Measurements from ENCODE around the gene ZNFX1. TPM values are rescaled to one million over a fixed set of nuclear protein-coding genes. Genes with fewer than 3 reads are reported as not detected.

Gene ZNFX1
- polyA plus RNA-seq, 4 donors: 9.9 to 13.4 (median 11.9) TPM

GRCh38 chr20:49272654-49273053 is 5.2 kb downstream of the ZNFX1 start:
- Histone ChIP-seq H3K36me3 (ENCODE audit: control insufficient read depth in 3 of 3, insufficient read depth in 2 of 3, low read depth in 1 of 3, low read length in 3 of 3) (peaks cover 13 to 42% (median 18%) of the 10 kb centered on the region in 3 donors), H3K4me1 (ENCODE audit: control insufficient read depth in 3 of 3, insufficient read depth in 2 of 3, low read depth in 1 of 3, low read length in 2 of 3) (peaks cover 3 to 26% (median 14%) of the 10 kb centered on the region in 3 donors), H3K4me3 (ENCODE audit: low read depth in 1 of 3, low read length in 3 of 3) (no peak overlapping the region), H3K27me3 (ENCODE audit: control insufficient read depth in 3 of 3, insufficient read depth in 3 of 3, low read length in 3 of 3) (no peaks in the 10 kb centered on the region), H3K9me3 (ENCODE audit: control insufficient read depth in 2 of 2, insufficient read depth in 1 of 2, low read depth in 1 of 2, low read length in 1 of 2) (peaks cover 0 to 5% of the 10 kb centered on the region in 2 donors), H3K27ac (ENCODE audit: low read depth in 1 of 3, low read length in 2 of 3) (peak overlapping the region in 1 of 3 donors; percentile 39)
- DNase-seq: peak; percentile 49 to 51
- WGBS, 3 donors: 9 to 41% (median 9%) methylated on average over 1 of the region's 1 CpG
- FAIRE-seq: no peak

- Histone ChIP-seq H3K4me1 (ENCODE audit: control insufficient read depth in 3 of 3, insufficient read depth in 2 of 3, low read depth in 1 of 3, low read length in 2 of 3) (peaks cover 3 to 13% (median 12%) of the 10 kb centered on the region in 3 donors), H3K27ac (ENCODE audit: low read depth in 1 of 3, low read length in 2 of 3) (no peak overlapping the region), H3K4me3 (ENCODE audit: low read depth in 1 of 3, low read length in 3 of 3) (no peak overlapping the region), H3K36me3 (ENCODE audit: control insufficient read depth in 3 of 3, insufficient read depth in 2 of 3, low read depth in 1 of 3, low read length in 3 of 3) (peaks cover 13 to 42% (median 18%) of the 10 kb centered on the region in 3 donors), H3K27me3 (ENCODE audit: control insufficient read depth in 3 of 3, insufficient read depth in 3 of 3, low read length in 3 of 3) (no peaks in the 10 kb centered on the region), H3K9me3 (ENCODE audit: control insufficient read depth in 2 of 2, insufficient read depth in 1 of 2, low read depth in 1 of 2, low read length in 1 of 2) (peaks cover 0 to 5% of the 10 kb centered on the region in 2 donors)
- FAIRE-seq (no peak), DNase-seq (no peak)
- 91 to 99% (median 95%) methylated on average over 5 of the region's 5 CpGs for WGBS, 3 donors
These were observed 7.1 kb downstream of the ZNFX1 start for GRCh38 chr20:49270736-49271135.

- FAIRE-seq (no peak), DNase-seq (no peak)
- H3K27ac ChIP-seq (ENCODE audit: low read depth in 1 of 3, low read length in 2 of 3): no peak overlapping the region
- peaks cover 5 to 8% (median 8%) of the 10 kb centered on the region in 3 donors for H3K4me1 ChIP-seq (ENCODE audit: control insufficient read depth in 3 of 3, insufficient read depth in 2 of 3, low read depth in 1 of 3, low read length in 2 of 3)
- peaks cover 0 to 5% of the 10 kb centered on the region in 2 donors for H3K9me3 ChIP-seq (ENCODE audit: control insufficient read depth in 2 of 2, insufficient read depth in 1 of 2, low read depth in 1 of 2, low read length in 1 of 2)
- no peak overlapping the region for H3K4me3 ChIP-seq (ENCODE audit: low read depth in 1 of 3, low read length in 3 of 3)
- 71 to 84% (median 79%) methylated on average over 7 of the region's 7 CpGs for WGBS, 3 donors
- peaks cover 11 to 38% (median 18%) of the 10 kb centered on the region in 3 donors for H3K36me3 ChIP-seq (ENCODE audit: control insufficient read depth in 3 of 3, insufficient read depth in 2 of 3, low read depth in 1 of 3, low read length in 3 of 3)
- H3K27me3 ChIP-seq (ENCODE audit: control insufficient read depth in 3 of 3, insufficient read depth in 3 of 3, low read length in 3 of 3): no peaks in the 10 kb centered on the region
These were observed 7.7 kb downstream of the ZNFX1 start for GRCh38 chr20:49270177-49270576.

- FAIRE-seq (no peak), DNase-seq (no peak)
- H3K4me1 ChIP-seq (ENCODE audit: control insufficient read depth in 3 of 3, insufficient read depth in 2 of 3, low read depth in 1 of 3, low read length in 2 of 3): peaks cover 6 to 7% (median 7%) of the 10 kb centered on the region in 3 donors
- no peaks in the 10 kb centered on the region for H3K27me3 ChIP-seq (ENCODE audit: control insufficient read depth in 3 of 3, insufficient read depth in 3 of 3, low read length in 3 of 3)
- H3K27ac ChIP-seq (ENCODE audit: low read depth in 1 of 3, low read length in 2 of 3): no peak overlapping the region
- peaks cover 0 to 5% of the 10 kb centered on the region in 2 donors for H3K9me3 ChIP-seq (ENCODE audit: control insufficient read depth in 2 of 2, insufficient read depth in 1 of 2, low read depth in 1 of 2, low read length in 1 of 2)
- WGBS, 3 donors: 97 to 100% (median 98%) methylated on average over 1 of the region's 1 CpG
- peaks cover 15 to 43% (median 31%) of the 10 kb centered on the region in 3 donors for H3K36me3 ChIP-seq (ENCODE audit: control insufficient read depth in 3 of 3, insufficient read depth in 2 of 3, low read depth in 1 of 3, low read length in 3 of 3)
- peak overlapping the region in 1 of 3 donors; percentile 11 for H3K4me3 ChIP-seq (ENCODE audit: low read depth in 1 of 3, low read length in 3 of 3)
These were observed 9.1 kb downstream of the ZNFX1 start for GRCh38 chr20:49268600-49269365.

- H3K27ac ChIP-seq (ENCODE audit: low read depth in 1 of 3, low read length in 2 of 3): no peak overlapping the region
- H3K36me3 ChIP-seq (ENCODE audit: control insufficient read depth in 3 of 3, insufficient read depth in 2 of 3, low read depth in 1 of 3, low read length in 3 of 3): peaks cover 22 to 40% (median 40%) of the 10 kb centered on the region in 3 donors
- no peak for DNase-seq
- H3K4me1 ChIP-seq (ENCODE audit: control insufficient read depth in 3 of 3, insufficient read depth in 2 of 3, low read depth in 1 of 3, low read length in 2 of 3): peaks cover 4 to 7% (median 6%) of the 10 kb centered on the region in 3 donors
- FAIRE-seq: no peak
- H3K27me3 ChIP-seq (ENCODE audit: control insufficient read depth in 3 of 3, insufficient read depth in 3 of 3, low read length in 3 of 3): no peaks in the 10 kb centered on the region
- H3K9me3 ChIP-seq (ENCODE audit: control insufficient read depth in 2 of 2, insufficient read depth in 1 of 2, low read depth in 1 of 2, low read length in 1 of 2): peaks cover 0 to 5% of the 10 kb centered on the region in 2 donors
- no peak overlapping the region for H3K4me3 ChIP-seq (ENCODE audit: low read depth in 1 of 3, low read length in 3 of 3)
- WGBS, 3 donors: 48 to 76% (median 53%) methylated on average over 4 of the region's 4 CpGs
These were observed 10.5 kb downstream of the ZNFX1 start for GRCh38 chr20:49267327-49267726.

- Histone ChIP-seq H3K4me3 (ENCODE audit: low read depth in 1 of 3, low read length in 3 of 3) (no peak overlapping the region), H3K9me3 (ENCODE audit: control insufficient read depth in 2 of 2, insufficient read depth in 1 of 2, low read depth in 1 of 2, low read length in 1 of 2) (no peaks in the 10 kb centered on the region), H3K27ac (ENCODE audit: low read depth in 1 of 3, low read length in 2 of 3) (no peak overlapping the region), H3K27me3 (ENCODE audit: control insufficient read depth in 3 of 3, insufficient read depth in 3 of 3, low read length in 3 of 3) (no peaks in the 10 kb centered on the region), H3K36me3 (ENCODE audit: control insufficient read depth in 3 of 3, insufficient read depth in 2 of 3, low read depth in 1 of 3, low read length in 3 of 3) (peaks cover 15 to 51% (median 35%) of the 10 kb centered on the region in 3 donors), H3K4me1 (ENCODE audit: control insufficient read depth in 3 of 3, insufficient read depth in 2 of 3, low read depth in 1 of 3, low read length in 2 of 3) (peaks cover 0 to 5% (median 3%) of the 10 kb centered on the region in 3 donors)
- WGBS, 3 donors: 42 to 93% (median 86%) methylated on average over 1 of the region's 1 CpG
- DNase-seq (no peak), FAIRE-seq (no peak)
These were observed 15.4 kb downstream of the ZNFX1 start for GRCh38 chr20:49262444-49262843.

GRCh38 chr20:49261173-49261572 is 16.7 kb downstream of the ZNFX1 start:
- no peak for FAIRE-seq
- WGBS, 3 donors: 97 to 98% (median 97%) methylated on average over 3 of the region's 3 CpGs

GRCh38 chr20:49260218-49260617 is 17.6 kb downstream of the ZNFX1 start:
- H3K27me3 ChIP-seq (ENCODE audit: control insufficient read depth in 3 of 3, insufficient read depth in 3 of 3, low read length in 3 of 3): no peaks in the 10 kb centered on the region
- H3K36me3 ChIP-seq (ENCODE audit: control insufficient read depth in 3 of 3, insufficient read depth in 2 of 3, low read depth in 1 of 3, low read length in 3 of 3): peaks cover 23 to 63% (median 52%) of the 10 kb centered on the region in 3 donors
- no peak overlapping the region for H3K4me3 ChIP-seq (ENCODE audit: low read depth in 1 of 3, low read length in 3 of 3)
- H3K27ac ChIP-seq (ENCODE audit: low read depth in 1 of 3, low read length in 2 of 3): no peak overlapping the region
- WGBS, 3 donors: 85 to 88% (median 87%) methylated on average over 4 of the region's 4 CpGs
- H3K9me3 ChIP-seq (ENCODE audit: control insufficient read depth in 2 of 2, insufficient read depth in 1 of 2, low read depth in 1 of 2, low read length in 1 of 2): no peaks in the 10 kb centered on the region
- DNase-seq (no peak), FAIRE-seq (no peak)
- H3K4me1 ChIP-seq (ENCODE audit: control insufficient read depth in 3 of 3, insufficient read depth in 2 of 3, low read depth in 1 of 3, low read length in 2 of 3): peaks cover 0 to 2% (median 0%) of the 10 kb centered on the region in 3 donors

More at GRCh38 chr20:49261173-49261572, 16.7 kb downstream of the ZNFX1 start:
- no peak overlapping the region for H3K27ac ChIP-seq (ENCODE audit: low read depth in 1 of 3, low read length in 2 of 3)
- no peak for DNase-seq
- H3K9me3 ChIP-seq (ENCODE audit: control insufficient read depth in 2 of 2, insufficient read depth in 1 of 2, low read depth in 1 of 2, low read length in 1 of 2): no peaks in the 10 kb centered on the region
- H3K4me1 ChIP-seq (ENCODE audit: control insufficient read depth in 3 of 3, insufficient read depth in 2 of 3, low read depth in 1 of 3, low read length in 2 of 3): peaks cover 0 to 5% (median 3%) of the 10 kb centered on the region in 3 donors
- H3K36me3 ChIP-seq (ENCODE audit: control insufficient read depth in 3 of 3, insufficient read depth in 2 of 3, low read depth in 1 of 3, low read length in 3 of 3): peaks cover 18 to 57% (median 48%) of the 10 kb centered on the region in 3 donors
- H3K4me3 ChIP-seq (ENCODE audit: low read depth in 1 of 3, low read length in 3 of 3): no peak overlapping the region
- H3K27me3 ChIP-seq (ENCODE audit: control insufficient read depth in 3 of 3, insufficient read depth in 3 of 3, low read length in 3 of 3): no peaks in the 10 kb centered on the region

Measured in small intestine (tissue), 7 donors.